Smooth muscle cell (in vitro differentiated cells): ENCODE measurements around the gene CCDC159. TPM values are rescaled to one million over a fixed set of nuclear protein-coding genes. Genes with fewer than 3 reads are reported as not detected.

ENCODE experiments used
- DNase-seq: peaks from one replicate; lab custom pipeline; 2025; ENCODE audit not compliant: unreplicated experiment; lab: John Stamatoyannopoulos, UW
- H2AFZ ChIP-seq: fragments of 200-600 bp; sonication (generic); 2 replicates; pipeline ENCODE4 v1.6.0; 2016; ENCODE audit warnings: antibody characterized with exemption, low read depth, mild to moderate bottlenecking
- H3F3A ChIP-seq: fragments of 200-600 bp; sonication (generic); 2 replicates; pipeline ENCODE4 v1.6.0; 2017; ENCODE audit warnings: antibody characterized with exemption, low read depth
- H3K27ac ChIP-seq: fragments of 200-600 bp; sonication (generic); 2 replicates; pipeline ENCODE4 v1.5.1; 2016; ENCODE audit warnings: low read depth, mild to moderate bottlenecking
- H3K27me3 ChIP-seq: fragments of 200-600 bp; sonication (generic); 2 replicates; pipeline ENCODE4 v1.6.1; 2016; ENCODE audit warnings: low read depth, mild to moderate bottlenecking
- H3K36me3 ChIP-seq: fragments of 200-600 bp; sonication (generic); 2 replicates; pipeline ENCODE4 v1.5.1; 2016; ENCODE audit warnings: low read depth
- H3K4me1 ChIP-seq: fragments of 200-600 bp; sonication (generic); 2 replicates; pipeline ENCODE4 v1.5.1; 2016; ENCODE audit warnings: low read depth
- H3K4me2 ChIP-seq: fragments of 200-600 bp; sonication (generic); 2 replicates; pipeline ENCODE4 v1.6.0; 2016; ENCODE audit warnings: mild to moderate bottlenecking
- H3K4me3 ChIP-seq: fragments of 200-600 bp; sonication (generic); 2 replicates; pipeline ENCODE4 v1.5.1; 2016; ENCODE audit warnings: mild to moderate bottlenecking
- H3K79me2 ChIP-seq: fragments of 200-600 bp; sonication (generic); 2 replicates; pipeline ENCODE4 v1.6.0; 2016; ENCODE audit warnings: low read depth, mild to moderate bottlenecking
- H3K9ac ChIP-seq: fragments of 200-600 bp; sonication (generic); 2 replicates; pipeline ENCODE4 v1.6.0; 2016; ENCODE audit warnings: low read depth
- H3K9me3 ChIP-seq: fragments of 200-600 bp; sonication (generic); replicated peaks from 2 replicates; pipeline ENCODE4 v1.5.1; 2016; ENCODE audit warnings: low read depth
- H4K20me1 ChIP-seq: fragments of 200-600 bp; sonication (generic); 2 replicates; pipeline ENCODE4 v1.6.0; 2016; ENCODE audit warnings: low read depth
- WGBS: methylation state at CpG from one replicate; pipeline ENCODE4 v1.1.7; 2016; ENCODE audit warnings: low lambda C conversion rate; 5-methylcytosine and 5-hydroxymethylcytosine counted together
- polyA plus RNA-seq: library from polyadenylated mRNA; unstranded; fragments of >200 nt; fragmentation: Nextera tagmentation; extraction: Ambion mirVana; gene quantifications from 2 replicates; pipeline ENCODE4 v1.2.1, GENCODE V29; 2016
- total RNA-seq: library from RNA; depleted of rRNA; stranded (reverse); fragments of >200 nt; gene quantifications from 2 replicates; pipeline ENCODE4 v1.2.3, GENCODE V29; 2014
- TF ChIP-seq, protein P1 (sequence below): fragments of 200-600 bp; sonication (generic); IDR thresholded peaks from 2 replicates; pipeline ENCODE4 v1.5.1; 2017; ENCODE audit warnings: borderline replicate concordance, mild to moderate bottlenecking, antibody characterized with exemption; ENCODE audit not compliant: insufficient read depth, poor library complexity, severe bottlenecking

CCDC159 gene
- total and polyA plus RNA-seq, 2 experiments from 2014 or later = 9.8 to 29.4 TPM

DNA sequence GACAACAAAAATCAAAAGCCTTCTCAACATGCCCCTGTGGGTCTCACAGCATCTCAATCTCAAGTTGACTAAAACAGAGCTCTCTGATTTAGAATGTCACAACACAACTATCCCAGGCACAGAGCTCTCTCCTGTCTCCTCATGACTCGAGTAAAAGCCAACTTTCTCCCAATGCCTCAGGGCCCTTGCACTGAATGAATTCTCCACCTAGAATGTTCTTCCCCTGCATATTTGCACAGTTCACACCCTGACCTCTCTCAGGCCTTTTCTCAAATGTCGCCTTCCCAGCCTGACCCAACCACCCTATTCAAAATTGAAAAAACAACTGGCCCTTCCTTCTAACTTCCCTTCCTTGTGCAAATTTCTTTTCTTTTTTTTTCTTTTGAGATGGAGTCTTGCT is 24.4 kb downstream of the CCDC159 start:
- H2AFZ ChIP-seq = no peak overlapping the region
- peaks cover 6% of the 10 kb centered on the region for H3K4me1 ChIP-seq
- no peak for DNase-seq
- H3K9ac ChIP-seq = no peak overlapping the region
- 79% methylated on average over 2 of the region's 2 CpGs for WGBS
- no peaks in the 10 kb centered on the region for H3K9me3 ChIP-seq
- H3K4me3 ChIP-seq = no peak overlapping the region
- no peaks in the 10 kb centered on the region for H3K36me3 ChIP-seq
- H3K27ac ChIP-seq = no peak overlapping the region
- H3K4me2 ChIP-seq = no peak overlapping the region
- H3K79me2 ChIP-seq = no peaks in the 10 kb centered on the region
- no peaks in the 10 kb centered on the region for H3K27me3 ChIP-seq
- no peaks in the 10 kb centered on the region for H4K20me1 ChIP-seq
- TF ChIP-seq, protein P1, sequence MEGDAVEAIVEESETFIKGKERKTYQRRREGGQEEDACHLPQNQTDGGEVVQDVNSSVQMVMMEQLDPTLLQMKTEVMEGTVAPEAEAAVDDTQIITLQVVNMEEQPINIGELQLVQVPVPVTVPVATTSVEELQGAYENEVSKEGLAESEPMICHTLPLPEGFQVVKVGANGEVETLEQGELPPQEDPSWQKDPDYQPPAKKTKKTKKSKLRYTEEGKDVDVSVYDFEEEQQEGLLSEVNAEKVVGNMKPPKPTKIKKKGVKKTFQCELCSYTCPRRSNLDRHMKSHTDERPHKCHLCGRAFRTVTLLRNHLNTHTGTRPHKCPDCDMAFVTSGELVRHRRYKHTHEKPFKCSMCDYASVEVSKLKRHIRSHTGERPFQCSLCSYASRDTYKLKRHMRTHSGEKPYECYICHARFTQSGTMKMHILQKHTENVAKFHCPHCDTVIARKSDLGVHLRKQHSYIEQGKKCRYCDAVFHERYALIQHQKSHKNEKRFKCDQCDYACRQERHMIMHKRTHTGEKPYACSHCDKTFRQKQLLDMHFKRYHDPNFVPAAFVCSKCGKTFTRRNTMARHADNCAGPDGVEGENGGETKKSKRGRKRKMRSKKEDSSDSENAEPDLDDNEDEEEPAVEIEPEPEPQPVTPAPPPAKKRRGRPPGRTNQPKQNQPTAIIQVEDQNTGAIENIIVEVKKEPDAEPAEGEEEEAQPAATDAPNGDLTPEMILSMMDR = no peak
- H3F3A ChIP-seq = no peaks in the 10 kb centered on the region

DNA sequence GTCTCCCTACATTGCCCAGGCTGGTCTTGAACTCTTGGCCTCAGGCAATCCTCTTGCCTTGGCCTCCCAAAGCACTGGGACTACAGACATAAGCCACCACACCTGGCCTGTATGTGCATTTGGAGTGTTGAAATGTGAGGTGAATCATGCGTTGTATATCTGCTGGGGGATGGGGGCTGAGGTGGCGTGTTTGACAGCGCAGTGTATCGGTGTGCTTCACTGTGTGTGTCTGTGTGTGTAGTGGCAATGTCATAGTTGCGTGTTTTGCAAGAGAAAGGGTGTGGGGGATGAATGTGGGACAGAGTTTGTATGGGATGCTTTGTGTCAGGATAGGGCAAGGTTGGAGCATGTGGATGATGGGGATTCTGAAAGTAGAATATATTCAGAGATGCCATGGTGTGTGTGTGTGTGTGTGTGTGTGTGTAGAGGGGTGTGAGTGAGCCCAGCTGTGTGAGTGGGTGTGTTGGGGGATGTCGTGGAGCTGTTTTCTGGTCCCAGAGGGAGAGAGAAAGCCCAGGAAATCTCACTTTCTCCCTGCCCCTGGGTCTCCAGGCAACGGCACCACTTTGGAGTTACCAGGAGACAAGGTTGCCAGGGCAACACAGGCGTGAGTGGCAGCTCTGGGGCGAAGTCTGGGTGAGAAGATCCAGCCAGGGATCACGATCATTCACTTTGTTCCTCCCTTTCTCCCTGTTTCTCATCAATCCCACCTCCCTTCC is 27.0 kb downstream of the CCDC159 start:
- H3K36me3 ChIP-seq = no peaks in the 10 kb centered on the region
- WGBS = 61% methylated on average over 10 of the region's 10 CpGs
- no peaks in the 10 kb centered on the region for H3K79me2 ChIP-seq
- no peak overlapping the region for H3K27ac ChIP-seq
- no peak for DNase-seq
- no peaks in the 10 kb centered on the region for H4K20me1 ChIP-seq
- H3K4me3 ChIP-seq = no peak overlapping the region
- H3K9me3 ChIP-seq = no peaks in the 10 kb centered on the region
- TF ChIP-seq, protein P1 = no peak
- H3K27me3 ChIP-seq = no peaks in the 10 kb centered on the region
- peak overlapping the region; percentile 78 for H3K4me2 ChIP-seq
- peaks cover 7% of the 10 kb centered on the region for H3K4me1 ChIP-seq
- H3F3A ChIP-seq = peaks cover 3% of the 10 kb centered on the region
- no peak overlapping the region for H3K9ac ChIP-seq
- H2AFZ ChIP-seq = no peak overlapping the region

DNA sequence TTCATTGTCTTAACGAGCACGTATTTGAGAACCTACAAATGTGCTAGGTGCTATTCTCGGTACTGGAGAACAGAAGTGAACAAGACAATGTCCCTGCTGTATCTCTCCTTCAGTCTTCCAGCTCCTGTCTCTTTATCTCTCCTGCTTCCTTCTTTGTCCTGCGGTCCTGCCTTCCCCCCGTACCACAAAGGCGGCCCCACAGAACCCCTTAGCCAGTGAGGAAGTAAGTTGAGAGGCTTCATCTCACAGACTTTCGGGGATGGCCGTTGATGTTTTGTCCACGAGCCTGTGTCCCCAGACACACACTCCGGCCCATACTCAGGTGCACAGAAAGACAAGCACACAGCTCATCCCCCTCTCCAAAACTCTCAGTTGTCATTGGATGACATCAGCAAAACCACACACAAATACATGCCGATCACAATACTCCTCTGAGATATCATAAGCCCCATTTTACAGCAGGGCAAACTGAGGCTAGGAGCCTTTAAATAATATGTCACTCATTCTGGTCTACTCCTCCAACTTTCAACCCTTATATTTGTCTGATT is 27.6 kb downstream of the CCDC159 start:
- no peaks in the 10 kb centered on the region for H3K79me2 ChIP-seq
- no peak overlapping the region for H2AFZ ChIP-seq
- no peaks in the 10 kb centered on the region for H3K27me3 ChIP-seq
- no peak overlapping the region for H3K9ac ChIP-seq
- H4K20me1 ChIP-seq = no peaks in the 10 kb centered on the region
- no peaks in the 10 kb centered on the region for H3K9me3 ChIP-seq
- H3F3A ChIP-seq = peaks cover 5% of the 10 kb centered on the region
- H3K27ac ChIP-seq = no peak overlapping the region
- H3K4me3 ChIP-seq = peak overlapping the region; percentile 60
- peak overlapping the region; percentile 78 for H3K4me2 ChIP-seq
- 80% methylated on average over 11 of the region's 11 CpGs for WGBS
- peaks cover 9% of the 10 kb centered on the region for H3K4me1 ChIP-seq
- TF ChIP-seq, protein P1 = no peak
- no peaks in the 10 kb centered on the region for H3K36me3 ChIP-seq
- DNase-seq = no peak
